Measurements from ENCODE around the gene KIF2C.
A peak's percentile ranks its signal among the peaks of the same experiment; 100 is the strongest.
"Not testable (repeated sequence)": the region's sequence is repeated elsewhere in the genome, so short reads cannot be mapped to it uniquely, and the experiment has no call there.

The KIF2C gene

DNA sequence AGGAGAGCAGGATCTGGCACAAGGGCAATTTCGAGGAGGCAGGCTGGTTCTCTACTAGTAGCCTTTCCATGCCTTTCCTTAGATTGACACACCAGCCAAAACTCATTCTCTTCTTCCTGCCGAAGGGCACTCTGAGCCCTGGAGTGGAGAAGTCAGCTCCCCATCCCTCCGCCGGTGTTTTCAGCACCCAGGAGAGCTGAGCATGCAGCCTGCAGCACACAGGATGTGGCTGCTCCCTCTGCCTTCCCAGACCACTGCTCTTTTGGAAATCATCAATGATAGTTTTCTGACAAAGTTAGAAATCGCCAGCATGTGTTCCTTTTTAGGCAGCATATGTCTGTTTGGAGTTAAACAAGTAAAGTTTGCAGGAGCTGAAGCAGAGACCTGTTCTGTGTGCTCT lies 20.3 kb upstream of the KIF2C start:
- no peak for DNase-seq (ENCODE audit: low read depth)

GRCh38 chr1:44720281-44720680 lies 19.4 kb upstream of the KIF2C start:
- no peak for DNase-seq (ENCODE audit: low read depth)

DNA sequence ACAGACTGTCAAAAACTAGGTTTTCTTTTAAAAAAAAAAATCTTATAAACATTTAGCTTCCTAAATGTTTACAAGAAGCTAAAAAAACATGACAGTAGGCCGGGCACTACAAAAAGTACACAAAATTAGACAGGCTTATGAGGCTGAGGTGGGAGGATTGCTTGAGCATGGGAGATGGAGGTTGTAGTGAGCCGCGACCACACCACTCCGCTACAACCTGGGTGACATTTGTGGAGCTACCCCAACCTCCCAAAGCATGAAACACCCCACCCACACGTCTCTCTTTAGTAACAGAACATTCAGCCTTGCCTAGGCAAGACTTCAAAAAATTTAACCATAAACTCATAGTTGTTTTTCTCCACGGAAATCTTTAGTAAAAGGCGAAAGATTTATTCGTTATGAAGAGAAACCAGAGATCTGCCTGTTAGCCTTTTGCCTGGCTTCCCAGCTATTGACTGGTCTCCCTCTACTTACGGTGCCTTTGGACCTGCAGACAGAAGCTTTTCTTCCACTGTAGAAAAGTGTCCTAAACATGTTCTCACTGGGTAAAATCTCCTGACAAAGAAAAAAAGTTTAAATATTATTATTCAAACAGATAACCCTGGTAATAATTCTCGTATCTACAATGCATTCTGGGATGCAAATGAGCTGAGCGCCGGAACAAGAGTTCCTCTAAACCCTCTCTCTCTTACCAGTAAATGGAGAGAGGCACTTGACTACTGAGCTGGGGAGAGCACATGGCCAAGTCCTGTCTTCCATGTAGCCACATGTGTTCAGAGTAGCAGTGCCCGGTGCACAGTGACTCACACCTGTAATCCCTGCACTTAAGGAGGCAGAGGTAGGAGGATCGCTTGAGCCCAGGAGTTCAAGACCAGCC lies 17.9 kb upstream of the KIF2C start:
- DNase-seq (ENCODE audit: low read depth): peak; percentile 34

- DNase-seq (ENCODE audit: low read depth): no peak
Measured at GRCh38 chr1:44723064-44723463, 16.6 kb upstream of the KIF2C start.

- DNase-seq (ENCODE audit: low read depth): no peak
Measured at GRCh38 chr1:44723496-44724295, 15.9 kb upstream of the KIF2C start.

DNA sequence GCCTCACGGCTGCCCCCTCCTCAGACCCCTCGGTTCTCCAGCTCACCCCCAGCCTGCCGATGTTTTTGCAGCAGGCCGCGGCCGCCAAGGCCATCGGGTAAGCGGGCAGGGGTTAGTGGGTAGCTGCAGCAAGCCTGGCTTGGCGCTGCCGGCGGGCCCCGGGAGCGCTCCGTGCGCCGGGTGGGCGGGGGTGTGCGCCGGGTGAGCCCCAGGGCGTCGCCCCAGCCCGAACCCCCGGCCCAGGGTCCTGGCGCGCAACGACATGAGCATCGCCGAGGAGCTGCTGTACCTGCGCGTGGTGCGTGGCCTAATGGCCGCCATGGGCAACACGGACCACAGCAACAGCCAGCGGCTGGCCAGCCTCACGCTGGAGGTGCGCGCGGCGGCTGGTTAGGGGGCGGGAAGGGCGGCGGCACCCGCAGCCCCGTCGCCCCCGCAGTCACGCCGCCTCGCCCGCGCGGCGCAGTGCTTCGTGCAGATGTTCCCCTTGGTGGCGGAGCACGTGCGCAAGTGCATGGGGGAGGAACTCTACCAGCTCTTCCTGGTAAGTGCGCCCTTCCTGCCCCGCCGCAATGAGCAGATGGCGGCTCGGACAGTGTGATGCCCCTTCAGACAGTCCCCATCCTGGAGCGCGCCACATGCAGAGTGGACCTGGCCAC lies 15.2 kb upstream of the KIF2C start:
- no peak for DNase-seq (ENCODE audit: low read depth)

DNA sequence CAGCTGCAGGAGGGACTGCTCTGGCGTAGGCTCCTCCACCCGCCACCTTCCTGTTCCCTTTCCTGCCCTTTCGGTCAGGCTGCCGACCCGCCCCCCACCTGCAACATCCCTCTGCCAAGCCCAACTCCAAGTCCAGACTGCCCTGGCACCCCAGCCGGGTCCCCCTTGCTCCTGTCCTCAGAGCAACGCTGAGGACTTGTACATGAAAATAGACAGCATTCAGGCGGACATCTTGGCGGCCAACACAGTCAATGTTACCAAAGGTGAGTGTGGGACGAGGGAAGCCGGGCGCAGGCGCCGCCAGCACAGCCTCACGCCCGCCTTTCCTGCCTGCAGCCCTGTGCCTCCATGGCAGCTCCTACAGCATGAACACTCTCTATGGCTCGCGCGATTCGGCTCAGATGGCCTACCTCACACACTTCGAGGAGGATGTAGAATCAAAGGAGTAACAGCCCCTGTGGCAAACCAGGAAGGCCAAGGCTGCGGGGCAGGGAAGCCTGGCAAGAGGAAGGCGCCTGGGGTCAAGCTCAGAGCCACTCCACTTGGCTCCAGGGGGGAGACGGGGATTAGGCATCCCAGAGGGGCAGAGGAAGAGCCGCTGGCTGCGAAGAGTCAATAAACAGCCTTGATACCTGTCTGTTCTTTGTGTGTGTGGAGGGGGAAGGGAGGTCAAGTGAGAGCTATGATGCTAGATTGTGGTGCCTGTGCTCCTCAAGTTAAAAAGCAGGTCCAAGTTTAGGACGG lies 14.5 kb upstream of the KIF2C start:
- DNase-seq (ENCODE audit: low read depth): no peak

DNA sequence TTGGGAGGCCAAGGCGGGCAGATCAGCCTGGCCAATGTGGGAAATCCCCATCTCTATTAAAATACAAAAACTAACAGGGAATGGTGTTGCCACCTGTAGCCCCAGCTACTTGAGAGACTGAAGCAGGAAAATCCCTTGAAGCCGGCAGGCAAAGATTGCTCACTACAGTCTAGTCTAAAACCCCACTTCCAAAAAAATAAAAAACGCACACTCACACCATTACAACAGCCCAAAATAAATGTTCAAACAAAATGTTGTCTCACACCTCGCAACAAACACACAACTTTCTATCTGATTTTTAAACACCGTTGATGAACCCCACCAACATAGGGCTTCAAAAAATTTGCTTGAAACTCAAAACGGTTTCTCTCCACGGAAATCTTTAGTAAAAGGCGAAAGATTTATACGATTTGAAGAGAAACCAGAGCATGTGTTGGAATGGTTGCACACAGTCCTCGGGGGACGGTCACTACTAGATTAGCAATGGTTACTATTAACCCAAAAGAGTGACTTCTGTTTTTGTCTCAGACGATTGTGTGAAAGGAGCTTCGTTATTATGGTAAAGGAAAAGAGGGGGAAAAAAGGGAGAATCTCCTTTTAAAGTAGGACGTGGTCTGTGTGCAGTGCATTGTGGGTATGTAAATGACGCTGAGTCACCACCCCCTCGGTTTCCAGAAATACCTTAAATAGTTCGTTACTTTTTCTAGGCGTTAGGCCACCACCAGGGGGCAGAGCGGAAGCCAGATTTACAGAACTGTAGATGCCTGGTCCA lies 8.7 kb upstream of the KIF2C start, which contains the start of gene RNU5D-1:
TSS of gene RNU5D-1 (minus strand) at position 430 of the 772 bp plus-strand sequence.
- DNase-seq (ENCODE audit: low read depth): peak; percentile 97

GRCh38 chr1:44733365-44733764 lies 6.3 kb upstream of the KIF2C start:
- DNase-seq (ENCODE audit: low read depth): no peak

GRCh38 chr1:44733784-44734183 lies 5.9 kb upstream of the KIF2C start:
- no peak for DNase-seq (ENCODE audit: low read depth)

DNA sequence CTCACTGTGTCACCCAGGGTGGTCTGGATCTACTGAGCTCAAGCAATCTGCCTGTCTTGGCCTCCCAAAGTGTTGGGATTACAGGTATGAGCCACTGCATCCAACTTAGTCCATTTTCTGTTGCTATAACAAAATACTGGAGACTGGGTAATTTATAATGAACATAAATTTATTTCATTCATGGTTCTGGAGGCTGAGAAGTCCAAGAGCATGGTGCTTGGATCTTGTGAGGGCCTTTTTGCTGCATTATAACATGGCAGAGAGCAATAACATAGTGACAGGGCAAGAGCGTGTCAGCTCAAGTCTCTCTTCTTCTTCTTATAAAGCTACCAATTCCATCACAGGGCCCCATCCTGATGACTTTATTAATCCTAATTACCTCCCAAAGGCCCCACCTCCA lies 3.6 kb upstream of the KIF2C start:
- DNase-seq (ENCODE audit: low read depth): no peak

DNA sequence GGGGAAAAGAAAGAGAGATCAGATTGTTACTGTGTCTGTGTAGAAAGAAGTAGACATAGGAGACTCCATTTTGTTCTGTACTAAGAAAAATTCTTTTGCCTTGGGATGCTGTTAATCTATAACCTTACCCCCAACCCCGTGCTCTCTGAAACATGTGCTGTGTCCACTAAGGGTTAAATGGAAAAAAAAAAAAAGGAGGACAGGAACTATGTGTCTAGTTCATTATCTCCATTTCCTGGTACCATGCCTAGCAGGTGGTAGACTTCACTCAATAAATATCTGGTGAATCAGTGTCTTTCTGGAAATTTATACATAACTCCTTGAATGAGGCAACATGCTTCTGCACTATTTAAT lies 707 bp upstream of the KIF2C start:
- DNase-seq (ENCODE audit: low read depth): not testable (repeated sequence)

DNA sequence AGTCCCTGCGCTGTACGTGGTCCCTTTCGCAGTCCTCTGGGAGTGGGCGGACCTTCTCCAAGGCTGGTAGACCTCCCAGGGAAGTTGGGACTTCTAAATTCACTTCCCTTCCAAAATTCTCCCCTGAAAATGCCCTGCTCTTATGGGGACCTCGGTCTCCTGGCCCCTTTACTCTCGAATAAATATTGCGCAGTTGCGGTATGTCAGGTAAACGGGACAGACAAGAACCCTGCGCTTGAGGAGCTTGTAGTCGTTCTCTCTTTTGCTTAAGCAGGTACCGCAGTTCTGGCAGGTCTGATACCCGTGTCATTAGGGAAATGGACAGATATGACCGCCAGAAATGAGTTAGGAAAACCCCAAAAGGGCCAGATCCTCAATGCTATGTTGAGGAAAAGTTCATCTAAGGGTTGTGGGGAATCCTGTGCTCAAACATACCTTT lies 561 bp downstream of the KIF2C start:
- no peak for DNase-seq (ENCODE audit: low read depth)

GRCh38 chr1:44743211-44743610 lies 3.6 kb downstream of the KIF2C start:
- DNase-seq (ENCODE audit: low read depth): no peak

- no peak for DNase-seq (ENCODE audit: low read depth)
Measured at GRCh38 chr1:44747878-44748277, 8.2 kb downstream of the KIF2C start.

DNA sequence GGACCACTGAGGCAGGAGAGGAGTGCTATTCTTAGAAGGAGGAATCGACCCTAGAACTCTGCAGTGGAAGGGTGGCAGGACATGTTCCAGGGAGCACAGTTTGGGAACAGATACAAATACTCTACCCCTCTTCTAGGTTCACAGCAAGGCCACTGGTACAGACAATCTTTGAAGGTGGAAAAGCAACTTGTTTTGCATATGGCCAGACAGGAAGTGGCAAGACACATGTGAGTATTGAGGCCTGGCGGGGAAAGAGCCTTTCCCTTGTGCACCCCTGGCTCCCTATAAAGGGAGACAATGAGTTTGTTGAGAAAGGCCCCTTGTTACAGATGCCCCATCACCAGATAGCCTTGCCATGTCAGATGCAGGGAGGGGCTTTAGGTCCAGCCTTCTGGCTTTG lies 17.8 kb downstream of the KIF2C start:
- no peak for DNase-seq (ENCODE audit: low read depth)

DNA sequence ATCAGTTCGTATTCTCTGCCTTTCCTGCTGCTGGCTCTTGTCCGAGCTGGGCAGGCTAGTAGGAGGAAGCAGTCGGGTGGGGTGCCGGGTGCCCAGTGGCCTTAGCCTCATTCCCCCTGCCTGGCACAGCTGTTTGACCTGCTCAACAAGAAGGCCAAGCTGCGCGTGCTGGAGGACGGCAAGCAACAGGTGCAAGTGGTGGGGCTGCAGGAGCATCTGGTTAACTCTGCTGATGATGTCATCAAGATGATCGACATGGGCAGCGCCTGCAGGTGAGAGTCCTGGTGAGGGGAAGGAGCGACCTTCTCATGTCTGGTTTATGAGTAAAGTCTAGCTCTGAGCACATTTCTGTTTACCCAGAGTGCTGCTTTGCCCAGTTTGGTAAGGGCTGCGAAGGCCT lies 19.4 kb downstream of the KIF2C start:
- no peak for DNase-seq (ENCODE audit: low read depth)

- DNase-seq (ENCODE audit: low read depth): no peak
Measured at GRCh38 chr1:44760876-44761275, 21.2 kb downstream of the KIF2C start.

GRCh38 chr1:44766421-44766820 lies 26.8 kb downstream of the KIF2C start:
- DNase-seq (ENCODE audit: low read depth): not testable (repeated sequence)

DNA sequence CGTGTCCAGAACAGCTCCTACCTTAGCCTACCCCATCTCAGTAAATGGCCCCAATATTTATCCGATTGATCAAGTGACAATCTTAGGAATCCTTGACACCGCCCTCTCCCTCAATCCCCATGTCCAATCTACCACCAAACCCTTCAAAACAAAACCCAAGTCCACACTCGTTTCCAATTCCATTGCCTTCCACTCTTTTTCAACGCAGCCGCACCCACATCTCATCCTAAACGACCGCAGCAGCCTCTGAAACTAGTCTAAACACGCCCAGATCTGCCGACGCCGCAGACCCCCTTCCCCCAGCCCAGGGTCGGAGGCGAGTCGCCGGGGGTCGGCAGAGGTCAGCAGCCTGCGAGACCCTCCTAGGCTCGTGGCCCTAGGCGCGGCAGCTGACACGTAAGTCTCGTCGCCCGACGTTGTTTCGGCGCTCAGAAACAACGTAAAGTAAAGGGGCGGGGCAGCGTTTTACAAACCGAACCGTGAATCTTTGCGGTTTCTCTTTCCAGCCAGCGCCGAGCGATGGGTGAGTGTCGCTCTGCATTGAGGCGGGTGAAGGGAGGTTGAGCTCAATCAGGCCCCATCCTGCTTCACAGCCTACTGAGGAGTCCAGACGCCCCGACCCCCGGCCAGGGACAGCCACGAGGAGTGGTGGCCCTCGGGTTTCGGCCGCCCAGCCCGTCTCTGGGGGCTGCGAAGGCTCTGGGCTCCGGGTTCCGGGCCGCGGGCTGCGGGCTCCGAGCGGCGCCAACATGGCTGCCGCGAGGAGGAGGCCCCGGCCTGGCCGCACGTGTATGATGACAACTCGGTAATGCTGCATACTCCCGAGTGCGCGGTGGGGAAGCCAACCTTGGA lies 35.7 kb downstream of the KIF2C start, which contains the start of gene RPS8:
TSS of gene RPS8 (plus strand) at position 463 of the 852 bp plus-strand sequence. CDS start at position 520, 57 bp downstream.
- DNase-seq (ENCODE audit: low read depth): peak; percentile 84
